Heart left ventricle (tissue), 16 donors: ENCODE data around the gene OLFML3. TPM values are rescaled to one million over a fixed set of nuclear protein-coding genes. Genes with fewer than 3 reads are reported as not detected.
"Not testable (repeated sequence)": the region's sequence is repeated elsewhere in the genome, so short reads cannot be mapped to it uniquely, and the experiment has no call there.

Source experiments
- ATAC-seq, 4 donors: fragments of 200-7000 bp; cut with Tn5 transposase; one replicate each; pipeline ENCODE4 v1.9.1; 2020 to 2022; ENCODE audit warnings: moderate library complexity in 4 of 4, mild to moderate bottlenecking in 3 of 4, moderate number of reproducible peaks in 1 of 4
- DNase-seq, 5 donors: peaks; one replicate each; pipeline ENCODE4 v3.0.0-alpha.2; 2020
- H3K27ac ChIP-seq, 12 donors: fragments of 200-600 bp; sonication (generic) in 4 of 12; one replicate each; pipeline versions ENCODE4 v1.5.0 to v1.8.0; 2016 to 2022; ENCODE audit warnings: mild to moderate bottlenecking in 2 of 12
- H3K27me3 ChIP-seq, 9 donors: fragments of 200-600 bp; sonication (generic) in 2 of 9; one replicate each; pipeline versions ENCODE4 v1.5.1 to v1.8.0; 2016 to 2022; ENCODE audit warnings: mild to moderate bottlenecking in 3 of 9
- H3K36me3 ChIP-seq, 9 donors: fragments of 200-600 bp; sonication (generic) in 2 of 9; one replicate each; pipeline versions ENCODE4 v1.5.0 to v1.8.0; 2018 to 2022; ENCODE audit warnings: mild to moderate bottlenecking in 2 of 9
- H3K4me1 ChIP-seq, 12 donors: fragments of 200-600 bp; sonication (generic) in 4 of 12; one replicate each; pipeline versions ENCODE4 v1.5.0 to v1.8.0; 2016 to 2022; ENCODE audit warnings: mild to moderate bottlenecking in 3 of 12
- H3K4me3 ChIP-seq, 12 donors: fragments of 200-600 bp; sonication (generic) in 4 of 12; one replicate each; pipeline versions ENCODE4 v1.5.0 to v1.8.0; 2017 to 2022; ENCODE audit warnings: mild to moderate bottlenecking in 9 of 12, moderate library complexity in 4 of 12
- H3K9me3 ChIP-seq, 12 donors: fragments of 200-600 bp; sonication (generic) in 4 of 12; one replicate each; pipeline versions ENCODE4 v1.5.0 to v1.8.0; 2016 to 2022; ENCODE audit warnings: mild to moderate bottlenecking in 1 of 12
- POLR2A ChIP-seq, 2 donors: fragments of 450-650 bp; IDR thresholded peaks; one replicate each; pipeline ENCODE4 v1.6.1; 2017; ENCODE audit warnings: antibody characterized with exemption in 2 of 2, mild to moderate bottlenecking in 2 of 2, moderate library complexity in 2 of 2
- WGBS, 4 donors: extraction: QIAGEN DNeasy Blood & Tissue Kit in 2 of 4; methylation state at CpG; one replicate each; pipeline versions ENCODE4 v1.1.5 to v1.1.7; 2013 to 2018; 5-methylcytosine and 5-hydroxymethylcytosine counted together
- intact Hi-C, 10 donors: fragments of 100-400 bp; cut with DNase I; formaldehyde crosslinking; loops; one replicate each; pipeline versions ENCODE4 v1.11.1 to v1.14.2; 2022
- polyA plus RNA-seq, 2 donors: library from polyadenylated mRNA; stranded (reverse); fragments of 200-250 nt; gene quantifications; one replicate each; pipeline ENCODE4 v1.2.3, GENCODE V29; 2013
- total RNA-seq, 9 donors: library from RNA; depleted of rRNA in 2 of 9; stranded (reverse); fragments of >200 nt in 2 of 9; fragmentation: NEBNext Ultra II Directional in 3 of 9; extraction: Animal tissue kit (Norgen Biotek cat#: 25700) in 3 of 9; gene quantifications; one replicate each; pipeline versions ENCODE4 v1.1.0 to v1.2.4, GENCODE V29; 2016 to 2023
- TF ChIP-seq, protein P1 (sequence below), 12 donors: fragments of 200-600 bp; sonication (generic) in 4 of 12; IDR thresholded peaks; one replicate each; pipeline versions ENCODE4 v1.5.0 to v1.8.0; 2018 to 2022; ENCODE audit warnings: antibody characterized with exemption in 12 of 12, mild to moderate bottlenecking in 5 of 12
- donor health status: ischemic (EF 13 %, LVEDD 7.1; RV severe dilation, severe dysfunction).
- donor health status: healthy with polysubstance abuse.
- donor health status: DM: no; HTN: yes; CAD: no.
- donor health status: DM: no; HTN: no; CAD: no.
- donor health status: ischemic (EF 25% LVEDD 6.9; RV normal size, moderate dysfunction).
- donor health status: ischemic (EF 25% LVEDD 5.7; RV mildly dilated, moderate dysfunction).
- donor health status: healthy.
- donor health status: DM: yes; HTN: yes; CAD: no.
- donor health status: ischemic (EF 35%, LVEDD 5.7; RV mildly dilated, moderate dysfunction).
- donor health status: nonischemic (EF 11% LVEDD 7.7; RV severe dilation, severe dysfunction).
- donor health status: DM: yes; HTN: yes; CAD: no.
- donor health status: PGD.
- donor health status: ischemic (EF 29% LVEDD 5.4; RV normal size, mild dysfunction).
- donor health status: nonischemic (EF 23%, LVEDD 6.1; RV moderate dilation, normal function).

The OLFML3 gene
- total and polyA plus RNA-seq, 11 donors = 5.1 to 27.2 (median 12.7) TPM

DNA sequence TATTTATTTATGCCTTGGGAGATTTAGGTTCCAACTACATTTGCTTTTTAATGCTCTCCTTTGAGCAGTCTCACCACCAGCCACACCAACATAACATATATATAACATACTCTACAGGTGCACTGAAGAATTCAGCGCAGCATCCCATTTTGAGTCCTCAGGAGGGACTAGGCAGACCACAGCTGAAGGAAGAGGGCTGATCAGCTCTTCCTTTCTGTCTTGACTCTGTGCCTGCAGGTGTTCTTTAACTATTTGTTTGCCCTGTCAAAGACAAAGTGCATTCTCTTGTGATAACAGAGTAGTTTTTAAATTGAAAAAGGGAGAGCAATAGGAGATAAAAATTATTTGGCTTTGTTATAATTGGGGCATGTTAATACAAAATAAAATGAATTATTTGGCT is 33.2 kb upstream of the OLFML3 start:
- 26 to 75% (median 58%) methylated on average over 1 of the region's 1 CpG for WGBS, 4 donors
- DNase-seq (no peak), ATAC-seq (no peak)
- peaks cover 0 to 8% (median 0%) of the 10 kb centered on the region in 12 donors for H3K9me3 ChIP-seq
- peaks cover 0 to 35% (median 21%) of the 10 kb centered on the region in 9 donors for H3K36me3 ChIP-seq
- H3K27ac ChIP-seq = no peak overlapping the region
- peaks cover 0 to 50% (median 24%) of the 10 kb centered on the region in 12 donors for H3K4me1 ChIP-seq
- TF ChIP-seq POLR2A (IDR thresholded peaks at IDR 0.05) = no peak
- TF ChIP-seq, protein P1, sequence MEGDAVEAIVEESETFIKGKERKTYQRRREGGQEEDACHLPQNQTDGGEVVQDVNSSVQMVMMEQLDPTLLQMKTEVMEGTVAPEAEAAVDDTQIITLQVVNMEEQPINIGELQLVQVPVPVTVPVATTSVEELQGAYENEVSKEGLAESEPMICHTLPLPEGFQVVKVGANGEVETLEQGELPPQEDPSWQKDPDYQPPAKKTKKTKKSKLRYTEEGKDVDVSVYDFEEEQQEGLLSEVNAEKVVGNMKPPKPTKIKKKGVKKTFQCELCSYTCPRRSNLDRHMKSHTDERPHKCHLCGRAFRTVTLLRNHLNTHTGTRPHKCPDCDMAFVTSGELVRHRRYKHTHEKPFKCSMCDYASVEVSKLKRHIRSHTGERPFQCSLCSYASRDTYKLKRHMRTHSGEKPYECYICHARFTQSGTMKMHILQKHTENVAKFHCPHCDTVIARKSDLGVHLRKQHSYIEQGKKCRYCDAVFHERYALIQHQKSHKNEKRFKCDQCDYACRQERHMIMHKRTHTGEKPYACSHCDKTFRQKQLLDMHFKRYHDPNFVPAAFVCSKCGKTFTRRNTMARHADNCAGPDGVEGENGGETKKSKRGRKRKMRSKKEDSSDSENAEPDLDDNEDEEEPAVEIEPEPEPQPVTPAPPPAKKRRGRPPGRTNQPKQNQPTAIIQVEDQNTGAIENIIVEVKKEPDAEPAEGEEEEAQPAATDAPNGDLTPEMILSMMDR (IDR thresholded peaks at IDR 0.05) = no peak
- no peak overlapping the region for H3K4me3 ChIP-seq
- intact Hi-C loops = no loop called here
- no peaks in the 10 kb centered on the region for H3K27me3 ChIP-seq

DNA sequence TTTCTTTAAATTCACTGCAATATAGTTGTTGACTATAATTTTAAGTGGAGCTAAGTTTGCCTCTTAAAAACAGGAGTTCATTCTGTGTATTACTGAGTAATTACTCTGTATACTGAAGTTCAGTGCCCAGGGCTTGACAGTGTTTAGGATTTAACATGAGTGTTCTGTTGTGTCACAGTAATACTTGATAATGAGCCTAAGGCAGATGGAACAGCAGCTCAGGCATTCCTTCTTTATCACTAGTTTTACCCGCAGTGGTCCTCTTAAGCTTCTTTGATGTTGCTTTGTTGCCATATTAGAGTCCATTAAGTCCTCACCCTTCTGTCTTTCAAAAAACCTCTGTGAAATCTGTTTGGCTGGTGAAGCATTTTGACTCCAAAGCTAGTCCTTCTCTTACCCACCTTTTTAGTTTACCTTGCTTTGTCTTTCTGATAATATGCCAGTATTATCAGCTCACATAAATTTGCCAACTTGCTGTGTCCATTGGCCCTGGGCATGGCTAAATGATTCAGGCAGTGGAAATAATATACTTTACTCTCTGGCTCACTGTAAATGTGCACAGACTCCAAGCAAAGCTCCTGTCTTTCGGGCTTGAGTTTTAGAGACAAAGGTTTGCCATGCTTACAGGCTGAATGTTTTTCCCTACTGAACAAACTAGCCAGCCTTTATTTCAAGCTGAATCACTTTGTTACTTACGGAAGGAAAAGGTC is 32.4 kb upstream of the OLFML3 start:
- peak overlapping the region in 7 of 12 donors; percentile 5 to 62 (median 37) for H3K27ac ChIP-seq
- peaks cover 0 to 27% (median 14%) of the 10 kb centered on the region in 9 donors for H3K36me3 ChIP-seq
- ATAC-seq (peak; percentile 34 to 57 (median 46)), DNase-seq (no peak)
- no peaks in the 10 kb centered on the region for H3K27me3 ChIP-seq
- H3K4me3 ChIP-seq = peak overlapping the region in 1 of 12 donors; percentile 2
- H3K9me3 ChIP-seq = peaks cover 0 to 8% (median 0%) of the 10 kb centered on the region in 12 donors
- 26 to 37% (median 30%) methylated on average over 3 of the region's 3 CpGs for WGBS, 4 donors
- H3K4me1 ChIP-seq = peaks cover 0 to 50% (median 24%) of the 10 kb centered on the region in 12 donors
- intact Hi-C loops = no loop called here
- TF ChIP-seq POLR2A (IDR thresholded peaks at IDR 0.05) = no peak
- TF ChIP-seq, protein P1 (IDR thresholded peaks at IDR 0.05) = no peak

DNA sequence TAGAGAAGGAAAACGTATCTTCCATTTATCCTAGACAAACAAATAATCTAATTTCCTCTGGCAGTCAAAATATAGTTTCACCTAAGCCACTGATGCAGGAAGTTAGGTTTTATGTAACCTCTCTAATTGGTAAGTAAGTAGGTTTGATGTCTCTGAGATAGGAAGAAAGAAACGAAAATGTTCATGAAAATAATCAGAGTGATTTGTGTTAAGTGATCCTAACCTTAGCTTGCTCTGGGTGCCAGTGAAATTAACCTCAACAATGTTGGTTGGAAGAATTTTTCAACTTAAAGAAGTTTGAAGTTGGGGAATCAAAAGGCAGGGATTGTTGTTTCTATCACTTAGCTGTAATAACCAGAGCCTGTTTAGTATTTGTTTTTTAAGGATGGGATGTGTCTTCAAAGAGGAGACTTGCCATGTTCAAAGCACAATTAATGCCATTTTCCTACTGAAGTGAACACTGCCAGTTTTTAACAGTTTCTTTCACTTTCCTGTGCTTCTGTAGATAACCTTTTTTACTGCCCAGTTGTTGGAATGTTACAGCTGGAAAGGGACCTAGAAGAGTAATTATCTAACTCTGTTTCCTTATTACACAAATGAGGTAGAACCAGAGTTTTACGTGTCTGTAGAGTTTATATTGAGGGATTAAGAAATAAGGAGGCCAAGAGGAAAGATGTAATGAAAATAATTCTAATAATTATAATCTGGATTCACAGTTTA is 31.7 kb upstream of the OLFML3 start:
- ATAC-seq (peak in 1 of 4 donors; percentile 7), DNase-seq (no peak)
- Histone ChIP-seq H3K4me1 (peaks cover 0 to 51% (median 24%) of the 10 kb centered on the region in 12 donors), H3K27ac (peak overlapping the region in 7 of 12 donors; percentile 5 to 62 (median 37)), H3K4me3 (peak overlapping the region in 1 of 12 donors; percentile 2), H3K9me3 (peaks cover 0 to 8% (median 0%) of the 10 kb centered on the region in 12 donors), H3K27me3 (no peaks in the 10 kb centered on the region), H3K36me3 (peaks cover 0 to 22% (median 7%) of the 10 kb centered on the region in 9 donors)
- intact Hi-C loops = no loop called here
- 25 to 37% (median 31%) methylated on average over 3 of the region's 3 CpGs for WGBS, 4 donors
- TF ChIP-seq POLR2A (IDR thresholded peaks at IDR 0.05) = no peak
- TF ChIP-seq, protein P1 (IDR thresholded peaks at IDR 0.05) = no peak

DNA sequence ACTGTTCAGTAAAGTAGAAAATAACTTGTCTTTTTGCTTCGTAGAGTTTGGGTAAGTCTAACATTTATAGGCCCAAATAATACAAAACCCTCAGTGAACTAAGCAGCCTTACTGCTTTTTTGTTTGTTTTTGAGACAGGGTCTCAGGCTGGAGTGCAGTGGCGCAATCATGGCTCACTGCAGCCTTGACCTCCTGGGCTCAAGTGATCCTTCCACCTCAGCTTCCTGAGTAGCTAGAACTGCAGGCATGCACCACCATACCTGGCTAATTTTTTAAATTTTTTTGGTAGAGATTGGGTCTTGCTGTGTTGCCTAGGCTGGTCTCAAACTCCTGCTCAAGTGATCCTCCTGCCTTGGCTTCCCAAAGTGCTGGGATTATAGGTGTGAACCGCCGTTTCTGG is 31.1 kb upstream of the OLFML3 start:
- H3K27me3 ChIP-seq, DNase-seq, ATAC-seq, intact Hi-C loops, H3K4me3 ChIP-seq, H3K9me3 ChIP-seq: not testable (repeated sequence)
- Histone ChIP-seq H3K27ac (peak overlapping the region in 3 of 12 donors; percentile 5 to 62 (median 58)), H3K36me3 (peaks cover 0 to 26% (median 2%) of the 10 kb centered on the region in 9 donors), H3K4me1 (peaks cover 0 to 47% (median 24%) of the 10 kb centered on the region in 12 donors)
- 80 to 88% (median 85%) methylated on average over 4 of the region's 4 CpGs for WGBS, 4 donors
